CD4-positive, alpha-beta T cell treated with Interleukin-17A for 4 hours (primary cell): ENCODE results near the gene DNAH14.
"Not testable (repeated sequence)": the region's sequence is repeated elsewhere in the genome, so short reads cannot be mapped to it uniquely, and the experiment has no call there.

Experiments used
- DNase-seq: peaks from one replicate; pipeline ENCODE4 v3.0.0-alpha.2; 2020; ENCODE audit warnings: mixed read lengths

Gene DNAH14

GRCh38 chr1:224929335-224930237 is at the start of gene DNAH14:
TSS of gene DNAH14 (plus strand) at chr1:224929675. CDS start at chr1:224952703, 23,028 bp downstream.
- peak; percentile 3 for DNase-seq

GRCh38 chr1:224880593-224881307 is 48.7 kb upstream of the DNAH14 start:
- no peak for DNase-seq

- DNase-seq: not testable (repeated sequence)
Measured at GRCh38 chr1:224881308-224881692, 48.2 kb upstream of the DNAH14 start.

- no peak for DNase-seq
Measured at GRCh38 chr1:224881762-224882211, 47.7 kb upstream of the DNAH14 start.

GRCh38 chr1:224882264-224882663 is 47.2 kb upstream of the DNAH14 start:
- DNase-seq: no peak

GRCh38 chr1:224883091-224883490 is 46.4 kb upstream of the DNAH14 start:
- DNase-seq: no peak

- DNase-seq: no peak
Measured at GRCh38 chr1:224884361-224884801, 45.1 kb upstream of the DNAH14 start.

GRCh38 chr1:224885376-224885775 is 44.1 kb upstream of the DNAH14 start:
- DNase-seq: not testable (repeated sequence)

- no peak for DNase-seq
Measured at GRCh38 chr1:224894915-224895314, 34.6 kb upstream of the DNAH14 start.

GRCh38 chr1:224896130-224896781 is 33.2 kb upstream of the DNAH14 start:
- DNase-seq: no peak

- DNase-seq: no peak
Measured at GRCh38 chr1:224897529-224898327, 31.7 kb upstream of the DNAH14 start.

GRCh38 chr1:224898937-224899336 is 30.5 kb upstream of the DNAH14 start:
- no peak for DNase-seq

- DNase-seq: no peak
Measured at GRCh38 chr1:224900062-224900630, 29.3 kb upstream of the DNAH14 start.

GRCh38 chr1:224901087-224901810 is 28.2 kb upstream of the DNAH14 start:
- no peak for DNase-seq

GRCh38 chr1:224903955-224904354 is 25.5 kb upstream of the DNAH14 start:
- DNase-seq: no peak

GRCh38 chr1:224906340-224906739 is 23.1 kb upstream of the DNAH14 start:
- no peak for DNase-seq

GRCh38 chr1:224911217-224911616 is 18.3 kb upstream of the DNAH14 start:
- no peak for DNase-seq

- DNase-seq: no peak
Measured at GRCh38 chr1:224914292-224914900, 15.1 kb upstream of the DNAH14 start.

- no peak for DNase-seq
Measured at GRCh38 chr1:224919508-224919907, 10.0 kb upstream of the DNAH14 start.

GRCh38 chr1:224920930-224921329 is 8.5 kb upstream of the DNAH14 start:
- DNase-seq: no peak

- DNase-seq: no peak
Measured at GRCh38 chr1:224921354-224921753, 8.1 kb upstream of the DNAH14 start.
